ENCODE data around the gene VPS37B. TPM values are rescaled to one million over a fixed set of nuclear protein-coding genes. Genes with fewer than 3 reads are reported as not detected.

Gene VPS37B
- total RNA-seq, 2 donors from 2014 or later, result 22.7 to 24.1 TPM

DNA sequence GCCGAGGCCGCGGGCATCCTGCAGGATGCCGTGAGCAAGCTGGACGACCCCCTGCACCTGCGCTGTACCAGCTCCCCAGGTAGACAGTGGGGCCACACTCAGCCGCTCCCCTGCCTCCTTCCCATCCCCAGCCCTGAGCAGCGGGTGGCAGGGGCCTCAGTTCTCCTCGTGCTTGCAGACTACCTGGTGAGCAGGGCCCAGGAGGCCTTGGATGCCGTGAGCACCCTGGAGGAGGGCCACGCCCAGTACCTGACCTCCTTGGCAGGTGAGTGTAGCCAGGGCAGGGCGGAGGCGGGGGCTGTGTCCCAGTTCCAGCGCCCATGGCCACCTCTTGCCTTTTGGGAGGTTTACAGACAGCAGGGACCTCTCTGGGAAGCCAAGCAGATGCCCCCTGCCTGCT lies 37.8 kb downstream of the VPS37B start:
- TF ChIP-seq, protein P1, sequence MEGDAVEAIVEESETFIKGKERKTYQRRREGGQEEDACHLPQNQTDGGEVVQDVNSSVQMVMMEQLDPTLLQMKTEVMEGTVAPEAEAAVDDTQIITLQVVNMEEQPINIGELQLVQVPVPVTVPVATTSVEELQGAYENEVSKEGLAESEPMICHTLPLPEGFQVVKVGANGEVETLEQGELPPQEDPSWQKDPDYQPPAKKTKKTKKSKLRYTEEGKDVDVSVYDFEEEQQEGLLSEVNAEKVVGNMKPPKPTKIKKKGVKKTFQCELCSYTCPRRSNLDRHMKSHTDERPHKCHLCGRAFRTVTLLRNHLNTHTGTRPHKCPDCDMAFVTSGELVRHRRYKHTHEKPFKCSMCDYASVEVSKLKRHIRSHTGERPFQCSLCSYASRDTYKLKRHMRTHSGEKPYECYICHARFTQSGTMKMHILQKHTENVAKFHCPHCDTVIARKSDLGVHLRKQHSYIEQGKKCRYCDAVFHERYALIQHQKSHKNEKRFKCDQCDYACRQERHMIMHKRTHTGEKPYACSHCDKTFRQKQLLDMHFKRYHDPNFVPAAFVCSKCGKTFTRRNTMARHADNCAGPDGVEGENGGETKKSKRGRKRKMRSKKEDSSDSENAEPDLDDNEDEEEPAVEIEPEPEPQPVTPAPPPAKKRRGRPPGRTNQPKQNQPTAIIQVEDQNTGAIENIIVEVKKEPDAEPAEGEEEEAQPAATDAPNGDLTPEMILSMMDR (conservative IDR thresholded peaks at IDR 0.05), result no peak
- H3K4me3 ChIP-seq (ENCODE audit: low read length), result no peak overlapping the region
- Mint-ChIP-seq H3K36me3 (ENCODE audit: low read depth) (peaks cover 1% of the 10 kb centered on the region), H3K4me1 (no peaks in the 10 kb centered on the region), H3K27ac (no peak overlapping the region), H3K4me3 (no peak overlapping the region), H3K9me3 (no peaks in the 10 kb centered on the region), H3K27me3 (ENCODE audit: insufficient read depth) (no peaks in the 10 kb centered on the region)
- WGBS, 2 experiments (ENCODE audit: insufficient coverage in 1 of 2, insufficient read length in 1 of 2), result 91 to 96% methylated on average over 12 to 14 of the region's 14 CpGs
- no peak overlapping the region for H3K27ac ChIP-seq (ENCODE audit: low read depth, low read length)
- H3K36me3 ChIP-seq (ENCODE audit: control insufficient read depth, insufficient read depth, low read length), result peaks cover 5% of the 10 kb centered on the region
- DNase-seq, result peak; percentile 46
- H3K9ac ChIP-seq (ENCODE audit: extremely low read depth, low read length, poor library complexity, severe bottlenecking), result no peak overlapping the region
- H3K9me3 ChIP-seq (ENCODE audit: control insufficient read depth, low read length), result no peaks in the 10 kb centered on the region
- H3K4me1 ChIP-seq (ENCODE audit: control insufficient read depth, insufficient read depth, low read length), result no peaks in the 10 kb centered on the region
- H3K27me3 ChIP-seq (ENCODE audit: control insufficient read depth, insufficient read depth, low read length, poor library complexity, severe bottlenecking), result no peaks in the 10 kb centered on the region

DNA sequence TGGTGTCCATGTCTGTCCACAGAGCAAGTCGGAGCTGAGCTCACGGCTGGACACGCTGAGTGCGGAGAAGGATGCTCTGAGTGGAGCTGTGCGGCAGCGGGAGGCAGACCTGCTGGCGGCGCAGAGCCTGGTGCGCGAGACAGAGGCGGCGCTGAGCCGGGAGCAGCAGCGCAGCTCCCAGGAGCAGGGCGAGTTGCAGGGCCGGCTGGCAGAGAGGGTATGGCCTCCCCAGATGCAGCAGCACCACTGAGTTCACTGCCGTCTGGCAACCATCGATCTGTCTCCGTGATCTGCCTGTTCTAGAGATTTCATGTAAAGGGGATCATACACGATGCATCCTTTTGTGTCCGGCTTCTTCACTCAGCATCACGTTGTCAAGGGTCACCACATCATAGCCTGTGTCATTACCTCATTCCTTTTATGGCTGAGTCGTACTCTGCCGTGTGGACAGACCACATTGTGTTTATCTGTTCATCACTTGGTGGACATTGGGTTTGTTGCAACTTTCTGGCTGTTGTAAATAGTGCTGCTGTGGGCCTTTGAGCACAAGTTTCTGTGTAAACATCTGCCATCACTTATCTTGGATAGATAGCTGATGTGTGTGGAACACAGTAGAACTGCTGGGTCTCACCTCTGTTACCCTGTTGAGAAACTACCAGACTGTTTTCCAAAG lies 38.8 kb downstream of the VPS37B start:
- no peaks in the 10 kb centered on the region for H3K4me1 ChIP-seq (ENCODE audit: control insufficient read depth, insufficient read depth, low read length)
- Mint-ChIP-seq H3K4me3 (no peak overlapping the region), H3K27ac (no peak overlapping the region)

DNA sequence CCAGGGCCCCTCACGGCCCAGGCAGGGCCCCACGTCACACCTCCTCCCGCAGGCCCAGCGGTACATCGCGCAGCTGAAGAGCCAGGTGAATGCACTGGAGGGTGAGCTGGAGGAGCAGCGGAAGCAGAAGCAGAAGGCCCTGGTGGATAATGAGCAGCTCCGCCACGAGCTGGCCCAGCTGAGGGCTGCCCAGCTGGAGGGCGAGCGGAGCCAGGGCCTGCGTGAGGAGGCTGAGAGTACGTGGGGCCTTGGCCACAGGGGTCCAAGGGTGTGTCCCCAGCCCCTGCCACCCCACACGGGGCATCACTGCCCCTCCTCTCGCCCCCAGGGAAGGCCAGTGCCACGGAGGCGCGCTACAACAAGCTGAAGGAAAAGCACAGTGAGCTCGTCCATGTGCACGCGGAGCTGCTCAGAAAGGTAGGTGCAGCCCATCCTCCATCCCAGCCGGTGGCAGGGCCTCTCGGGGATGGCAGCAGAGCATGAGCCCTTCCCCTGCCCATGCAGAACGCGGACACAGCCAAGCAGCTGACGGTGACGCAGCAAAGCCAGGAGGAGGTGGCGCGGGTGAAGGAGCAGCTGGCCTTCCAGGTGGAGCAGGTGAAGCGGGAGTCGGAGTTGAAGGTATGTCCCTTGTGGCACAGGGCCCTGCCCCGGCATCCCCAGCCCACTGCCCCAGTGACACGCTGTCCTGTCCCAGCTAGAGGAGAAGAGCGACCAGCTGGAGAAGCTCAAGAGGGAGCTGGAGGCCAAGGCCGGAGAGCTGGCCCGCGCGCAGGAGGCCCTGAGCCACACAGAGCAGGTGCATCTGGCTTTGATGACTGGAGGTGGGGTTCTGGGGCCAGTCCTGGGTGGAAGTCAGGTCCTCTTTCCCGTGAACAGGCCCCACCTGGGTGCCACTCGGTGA lies 39.7 kb downstream of the VPS37B start:
- Mint-ChIP-seq H3K36me3 (ENCODE audit: low read depth) (no peaks in the 10 kb centered on the region), H3K4me3 (no peak overlapping the region), H3K9me3 (no peaks in the 10 kb centered on the region), H3K27ac (no peak overlapping the region), H3K27me3 (ENCODE audit: insufficient read depth) (no peaks in the 10 kb centered on the region), H3K4me1 (no peaks in the 10 kb centered on the region)
- Histone ChIP-seq H3K27ac (ENCODE audit: low read depth, low read length) (no peak overlapping the region), H3K9me3 (ENCODE audit: control insufficient read depth, low read length) (no peaks in the 10 kb centered on the region), H3K36me3 (ENCODE audit: control insufficient read depth, insufficient read depth, low read length) (peaks cover 5% of the 10 kb centered on the region), H3K4me1 (ENCODE audit: control insufficient read depth, insufficient read depth, low read length) (no peaks in the 10 kb centered on the region), H3K4me3 (ENCODE audit: low read length) (no peak overlapping the region), H3K9ac (ENCODE audit: extremely low read depth, low read length, poor library complexity, severe bottlenecking) (no peak overlapping the region), H3K27me3 (ENCODE audit: control insufficient read depth, insufficient read depth, low read length, poor library complexity, severe bottlenecking) (no peaks in the 10 kb centered on the region)
- 93 to 95% methylated on average over 27 to 40 of the region's 40 CpGs for WGBS, 2 experiments (ENCODE audit: insufficient coverage in 1 of 2, insufficient read length in 1 of 2)
- DNase-seq, result peak; percentile 47
- TF ChIP-seq, protein P1 (conservative IDR thresholded peaks at IDR 0.05), result no peak

More for the DNA sequence above, 38.8 kb downstream of the VPS37B start:
- peaks cover 1% of the 10 kb centered on the region for H3K36me3 Mint-ChIP-seq (ENCODE audit: low read depth)
- peaks cover 5% of the 10 kb centered on the region for H3K36me3 ChIP-seq (ENCODE audit: control insufficient read depth, insufficient read depth, low read length)
- no peaks in the 10 kb centered on the region for H3K9me3 Mint-ChIP-seq
- H3K27me3 Mint-ChIP-seq (ENCODE audit: insufficient read depth), result no peaks in the 10 kb centered on the region
- H3K4me3 ChIP-seq (ENCODE audit: low read length), result no peak overlapping the region
- H3K4me1 Mint-ChIP-seq, result no peaks in the 10 kb centered on the region
- peak; percentile 46 for DNase-seq
- TF ChIP-seq, protein P1 (conservative IDR thresholded peaks at IDR 0.05), result no peak
- no peaks in the 10 kb centered on the region for H3K9me3 ChIP-seq (ENCODE audit: control insufficient read depth, low read length)
- 93 to 95% methylated on average over 13 to 24 of the region's 24 CpGs for WGBS, 2 experiments (ENCODE audit: insufficient coverage in 1 of 2, insufficient read length in 1 of 2)
- no peaks in the 10 kb centered on the region for H3K27me3 ChIP-seq (ENCODE audit: control insufficient read depth, insufficient read depth, low read length, poor library complexity, severe bottlenecking)
- H3K27ac ChIP-seq (ENCODE audit: low read depth, low read length), result no peak overlapping the region
- no peak overlapping the region for H3K9ac ChIP-seq (ENCODE audit: extremely low read depth, low read length, poor library complexity, severe bottlenecking)
